HEK293T (cell line): ENCODE data around the gene TRIM8.

ENCODE experiments used
- ARNT ChIP-seq: fragments of 450-650 bp; IDR thresholded peaks from 2 replicates; pipeline ENCODE4 v1.6.1; 2017; ENCODE audit warnings: mild to moderate bottlenecking
- BHLHE40 ChIP-seq: fragments of 450-650 bp; IDR thresholded peaks from 2 replicates; pipeline ENCODE4 v1.6.1; 2016; ENCODE audit warnings: mild to moderate bottlenecking, moderate library complexity, borderline replicate concordance
- ELF4 ChIP-seq: fragments of 450-650 bp; IDR thresholded peaks from 2 replicates; pipeline ENCODE4 v1.6.1; 2017; ENCODE audit warnings: antibody characterized with exemption
- FOXA1 ChIP-seq: fragments of 450-650 bp; IDR thresholded peaks from 2 replicates; pipeline ENCODE4 v1.6.1; 2016; ENCODE audit warnings: mild to moderate bottlenecking
- FOXK2 ChIP-seq: fragments of 450-650 bp; IDR thresholded peaks from 2 replicates; pipeline ENCODE4 v1.6.1; 2016; ENCODE audit warnings: mild to moderate bottlenecking
- FOXM1 ChIP-seq: fragments of 450-650 bp; IDR thresholded peaks from 2 replicates; pipeline ENCODE4 v1.6.1; 2017; ENCODE audit warnings: mild to moderate bottlenecking, borderline replicate concordance
- NFRKB ChIP-seq: fragments of 450-650 bp; IDR thresholded peaks from 2 replicates; pipeline ENCODE4 v1.6.1; 2016; ENCODE audit warnings: mild to moderate bottlenecking, moderate library complexity
- SP1 ChIP-seq: fragments of 450-650 bp; IDR thresholded peaks from 2 replicates; pipeline ENCODE4 v1.6.1; 2017
- SUZ12 ChIP-seq: fragments of 450-650 bp; IDR thresholded peaks from 2 replicates; pipeline ENCODE4 v1.6.1; 2016; ENCODE audit warnings: mild to moderate bottlenecking
- TARDBP ChIP-seq: fragments of 450-650 bp; IDR thresholded peaks from 2 replicates; pipeline ENCODE4 v1.6.1; 2016
- ZNF384 ChIP-seq: fragments of 450-650 bp; IDR thresholded peaks from 2 replicates; pipeline ENCODE4 v1.6.1; 2016

GRCh38 chr10:102644646-102645387 is 538 bp downstream of the TRIM8 start:
- TF ChIP-seq FOXM1 = no peak
- no peak for TF ChIP-seq BHLHE40
- no peak for TF ChIP-seq SUZ12
- no peak for TF ChIP-seq TARDBP
- TF ChIP-seq ELF4 = no peak
- TF ChIP-seq FOXA1 = no peak
- TF ChIP-seq ZNF384 = no peak
- TF ChIP-seq ARNT = peak; percentile 50; the same call in 1 of the 2 replicates
- no peak for TF ChIP-seq FOXK2
- no peak for TF ChIP-seq NFRKB
- TF ChIP-seq SP1 = no peak
